ENCODE results near the gene F7.

F7 gene

GRCh38 chr13:113086991-113087922 is 18.3 kb upstream of the F7 start:
- DNase-seq (ENCODE audit: low spot score) = no peak

- no peak for DNase-seq (ENCODE audit: low spot score)
These were observed 17.5 kb upstream of the F7 start for GRCh38 chr13:113087923-113088690.

- DNase-seq (ENCODE audit: low spot score) = no peak
These were observed 16.9 kb upstream of the F7 start for GRCh38 chr13:113088691-113089020.

- DNase-seq (ENCODE audit: low spot score) = no peak
These were observed 15.7 kb upstream of the F7 start for GRCh38 chr13:113089693-113090414.

- no peak for DNase-seq (ENCODE audit: low spot score)
These were observed 15.2 kb upstream of the F7 start for GRCh38 chr13:113090415-113090770.

- DNase-seq (ENCODE audit: low spot score) = no peak
These were observed 14.8 kb upstream of the F7 start for GRCh38 chr13:113090806-113091205.

GRCh38 chr13:113091211-113091771 is 14.3 kb upstream of the F7 start:
- no peak for DNase-seq (ENCODE audit: low spot score)

GRCh38 chr13:113091891-113092775 is 13.5 kb upstream of the F7 start:
- no peak for DNase-seq (ENCODE audit: low spot score)

GRCh38 chr13:113092776-113093579 is 12.6 kb upstream of the F7 start:
- no peak for DNase-seq (ENCODE audit: low spot score)

GRCh38 chr13:113093580-113094409 is 11.8 kb upstream of the F7 start:
- no peak for DNase-seq (ENCODE audit: low spot score)

- no peak for DNase-seq (ENCODE audit: low spot score)
These were observed 11.2 kb upstream of the F7 start for GRCh38 chr13:113094410-113094800.

GRCh38 chr13:113095146-113096051 is 10.2 kb upstream of the F7 start:
- DNase-seq (ENCODE audit: low spot score) = no peak

- no peak for DNase-seq (ENCODE audit: low spot score)
These were observed 9.4 kb upstream of the F7 start for GRCh38 chr13:113096052-113096744.

- DNase-seq (ENCODE audit: low spot score) = no peak
These were observed 8.8 kb upstream of the F7 start for GRCh38 chr13:113096745-113097305.

- DNase-seq (ENCODE audit: low spot score) = no peak
These were observed 7.9 kb upstream of the F7 start for GRCh38 chr13:113097651-113098050.

GRCh38 chr13:113098162-113098732 is 7.3 kb upstream of the F7 start:
- no peak for DNase-seq (ENCODE audit: low spot score)

GRCh38 chr13:113099142-113099541 is 6.4 kb upstream of the F7 start:
- DNase-seq (ENCODE audit: low spot score) = no peak

Measured in HuH-7 (cell line).